Right lobe of liver (tissue), 6 donors: Measurements from ENCODE around the gene SSBP4. TPM values are rescaled to one million over a fixed set of nuclear protein-coding genes. Genes with fewer than 3 reads are reported as not detected.

ENCODE experiments used
- ATAC-seq, 4 donors: fragments of 200-7000 bp; cut with Tn5 transposase; one replicate each; pipeline ENCODE4 v1.9.1; 2020; ENCODE audit warnings: mild to moderate bottlenecking in 4 of 4, moderate library complexity in 4 of 4
- DNase-seq, 3 donors: peaks; one replicate each; pipeline ENCODE4 v3.0.0-alpha.2; 2020
- H3K27ac ChIP-seq, 3 donors: fragments of 200-600 bp; one replicate each; pipeline ENCODE4 v1.8.0; 2022
- H3K27me3 ChIP-seq, 2 donors: fragments of 200-600 bp; one replicate each; pipeline ENCODE4 v1.8.0; 2022
- H3K36me3 ChIP-seq, 4 donors: fragments of 200-600 bp; sonication (generic) in 1 of 4; one replicate each; pipeline versions ENCODE4 v1.5.1 to v1.8.0; 2017 to 2022; ENCODE audit warnings: control low read depth in 1 of 4
- H3K4me1 ChIP-seq, 4 donors: fragments of 200-600 bp; sonication (generic) in 1 of 4; one replicate each; pipeline versions ENCODE4 v1.5.1 to v1.8.0; 2017 to 2022; ENCODE audit warnings: control low read depth in 1 of 4
- H3K4me3 ChIP-seq, 3 donors: fragments of 200-600 bp; one replicate each; pipeline ENCODE4 v1.8.0; 2022
- H3K9me3 ChIP-seq, 4 donors: fragments of 200-600 bp; sonication (generic) in 1 of 4; one replicate each; pipeline versions ENCODE4 v1.5.1 to v1.8.0; 2017 to 2022; ENCODE audit warnings: control low read depth in 1 of 4
- CTCF ChIP-seq, 4 donors: fragments of 200-600 bp in 3 of 4; fragments of 450-650 bp in 1 of 4; IDR thresholded peaks; one replicate each; pipeline versions ENCODE4 v1.5.1 to v1.8.0; 2016 to 2022; ENCODE audit warnings: antibody characterized with exemption in 4 of 4, mild to moderate bottlenecking in 2 of 4
- POLR2A ChIP-seq: fragments of 450-650 bp; IDR thresholded peaks from one replicate; pipeline ENCODE4 v1.6.1; 2017; ENCODE audit warnings: antibody characterized with exemption, mild to moderate bottlenecking
- WGBS: methylation state at CpG from one replicate; pipeline ENCODE4 v1.1.6; 2018; ENCODE audit warnings: low coverage, low lambda C conversion rate; ENCODE audit not compliant: insufficient coverage; ENCODE audit errors: missing lambda C conversion rate; 5-methylcytosine and 5-hydroxymethylcytosine counted together
- intact Hi-C, 2 donors: fragments of 100-400 bp; cut with DNase I; formaldehyde crosslinking; loops; one replicate each; pipeline versions ENCODE4 v1.11.2 to v1.14.1; 2022
- total RNA-seq, 6 experiments: library from RNA; depleted of rRNA in 2 of 6; stranded (reverse); fragments of >200 nt in 2 of 6; fragmentation: NEBNext Ultra II Directional in 3 of 6; extraction: Animal tissue kit (Norgen Biotek cat#: 25700) in 3 of 6; gene quantifications; one replicate each; pipeline versions ENCODE4 v1.1.0 to v1.2.4, GENCODE V29; 2016 to 2023
- donor health status: DM: no; HTN: yes; CAD: no.
- donor health status: DM: no; HTN: no; CAD: no.
- donor health status: DM: no; HTN: no; CAD: no.
- donor health status: DM: no; HTN: yes; CAD: no.
- donor health status: DM: no; HTN: yes; CAD: no.

The SSBP4 gene
- total RNA-seq, 6 experiments from 2014 or later, result 12.8 to 23.9 (median 15.9) TPM

DNA sequence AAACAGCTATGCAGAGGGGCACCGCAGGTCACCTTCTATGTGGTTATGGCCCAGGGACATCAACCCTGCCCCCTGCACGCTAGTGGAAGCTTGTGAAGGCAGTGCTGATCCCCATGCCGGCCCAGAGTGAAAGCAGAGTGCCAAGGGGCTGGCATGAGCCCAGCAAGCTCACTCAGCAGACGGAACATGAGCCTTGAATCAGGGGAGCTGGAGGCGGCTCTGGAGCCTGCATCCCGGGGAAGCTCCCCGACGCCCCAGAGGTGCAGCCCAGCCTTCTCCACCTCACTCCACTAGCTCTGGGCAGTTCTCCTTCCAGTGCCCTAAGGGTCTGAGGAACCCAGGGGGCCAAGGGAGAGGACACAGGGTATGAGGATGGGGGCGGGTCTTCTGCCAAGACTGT is 37.8 kb downstream of the SSBP4 start:
- Histone ChIP-seq H3K4me3 (no peak overlapping the region), H3K27me3 (no peaks in the 10 kb centered on the region), H3K9me3 (no peaks in the 10 kb centered on the region), H3K4me1 (peaks cover 0 to 6% (median 2%) of the 10 kb centered on the region in 4 donors), H3K36me3 (peaks cover 3 to 55% (median 10%) of the 10 kb centered on the region in 4 donors), H3K27ac (no peak overlapping the region)
- ATAC-seq (peak in 1 of 4 donors; percentile 5), DNase-seq (no peak)
- intact Hi-C loops, result loop anchor here (10.0 kb wide), 2 partner anchors 58 to 118 kb away; partner anchors contain the start of gene UBA52 (in 1 of the 2)
- 85% methylated on average over 8 of the region's 9 CpGs for WGBS
- TF ChIP-seq POLR2A (no peak), CTCF (IDR thresholded peaks at IDR 0.05) (no peak)

GRCh38 chr19:18457483-18458331 is 38.5 kb downstream of the SSBP4 start:
- ATAC-seq (no peak), DNase-seq (no peak)
- Histone ChIP-seq H3K9me3 (no peaks in the 10 kb centered on the region), H3K4me1 (peaks cover 0 to 6% (median 2%) of the 10 kb centered on the region in 4 donors), H3K36me3 (peaks cover 3 to 58% (median 9%) of the 10 kb centered on the region in 4 donors), H3K27ac (no peak overlapping the region), H3K4me3 (no peak overlapping the region), H3K27me3 (no peaks in the 10 kb centered on the region)
- WGBS, result 83% methylated on average over 9 of the region's 21 CpGs
- intact Hi-C loops, result loop anchor here (10.0 kb wide), 2 partner anchors 57 to 117 kb away; partner anchors contain the start of gene UBA52 (in 1 of the 2)
- TF ChIP-seq POLR2A, result no peak

DNA sequence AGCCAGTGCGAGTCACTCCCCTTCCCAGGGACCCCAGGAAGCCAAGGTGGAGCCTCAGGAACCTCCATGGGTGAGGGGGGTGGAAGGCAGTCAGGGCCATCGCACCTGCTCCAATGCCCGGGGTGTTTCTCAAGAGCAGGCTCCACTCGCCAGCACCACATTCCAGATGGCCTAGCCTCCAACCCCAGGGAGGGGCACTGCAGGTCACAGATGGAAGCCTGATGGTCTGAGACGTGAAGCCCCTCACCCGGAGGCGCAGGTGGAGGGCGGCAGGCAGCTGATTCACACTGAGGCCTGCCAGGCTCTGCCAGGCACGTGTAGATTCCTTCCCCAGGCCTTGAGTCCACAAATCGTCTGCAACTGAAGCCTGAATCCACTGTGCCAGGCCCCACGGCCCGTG is 41.7 kb downstream of the SSBP4 start:
- intact Hi-C loops, result no loop called here
- no peak overlapping the region for H3K4me3 ChIP-seq
- no peaks in the 10 kb centered on the region for H3K27me3 ChIP-seq
- peaks cover 0 to 23% (median 10%) of the 10 kb centered on the region in 4 donors for H3K4me1 ChIP-seq
- no peaks in the 10 kb centered on the region for H3K9me3 ChIP-seq
- peaks cover 3 to 49% (median 8%) of the 10 kb centered on the region in 4 donors for H3K36me3 ChIP-seq
- no peak for DNase-seq
- no peak for TF ChIP-seq POLR2A
- TF ChIP-seq CTCF (IDR thresholded peaks at IDR 0.05), result no peak
- WGBS, result no CpG with 5 or more reads among the region's 12 CpGs
- no peak for ATAC-seq
- H3K27ac ChIP-seq, result peak overlapping the region in 1 of 3 donors; percentile 65

- peaks cover 3 to 46% (median 8%) of the 10 kb centered on the region in 4 donors for H3K36me3 ChIP-seq
- DNase-seq (no peak), ATAC-seq (no peak)
- intact Hi-C loops, result no loop called here
- H3K4me3 ChIP-seq, result no peak overlapping the region
- no peaks in the 10 kb centered on the region for H3K9me3 ChIP-seq
- H3K27ac ChIP-seq, result no peak overlapping the region
- WGBS, result no CpG with 5 or more reads among the region's 22 CpGs
- TF ChIP-seq POLR2A (no peak), CTCF (IDR thresholded peaks at IDR 0.05) (no peak)
- peaks cover 0 to 23% (median 13%) of the 10 kb centered on the region in 4 donors for H3K4me1 ChIP-seq
- no peaks in the 10 kb centered on the region for H3K27me3 ChIP-seq
Observed at GRCh38 chr19:18461471-18461870, 42.3 kb downstream of the SSBP4 start.

- 0% methylated on average over 3 of the region's 8 CpGs for WGBS
- intact Hi-C loops, result no loop called here
- DNase-seq (peak; percentile 78 to 95 (median 88)), ATAC-seq (peak; percentile 65 to 78 (median 74))
- H3K4me1 ChIP-seq, result peaks cover 0 to 43% (median 20%) of the 10 kb centered on the region in 4 donors
- H3K27ac ChIP-seq, result peak overlapping the region; percentile 11 to 70 (median 47)
- H3K27me3 ChIP-seq, result no peaks in the 10 kb centered on the region
- TF ChIP-seq POLR2A, result peak; percentile 22
- no peak for TF ChIP-seq CTCF (IDR thresholded peaks at IDR 0.05)
- H3K4me3 ChIP-seq, result no peak overlapping the region
- H3K36me3 ChIP-seq, result peaks cover 3 to 22% (median 6%) of the 10 kb centered on the region in 4 donors
- H3K9me3 ChIP-seq, result no peaks in the 10 kb centered on the region
Observed at GRCh38 chr19:18464646-18465045, 45.4 kb downstream of the SSBP4 start.
